ENCODE measurements around the gene ARID3A. TPM values are rescaled to one million over a fixed set of nuclear protein-coding genes. Genes with fewer than 3 reads are reported as not detected.

Gene ARID3A
- total RNA-seq, 1 donor from 2014 or later: 35.6 TPM

- DNase-seq: no peak
- H3K27me3 Mint-ChIP-seq: peaks cover 36% of the 10 kb centered on the region
- peaks cover 5% of the 10 kb centered on the region for H3K36me3 Mint-ChIP-seq (ENCODE audit: low read depth)
- peak overlapping the region; percentile 48 for H3K27ac Mint-ChIP-seq
- peak overlapping the region; percentile 44 for H3K4me3 Mint-ChIP-seq
- peaks cover 10% of the 10 kb centered on the region for H3K4me1 Mint-ChIP-seq
- H3K9me3 Mint-ChIP-seq: no peaks in the 10 kb centered on the region
- intact Hi-C loops (cut with micrococcal nuclease): loop anchor here (1.0 kb wide), 2 partner anchors 80 to 231 kb away; no protein-coding TSS in a partner anchor
Measured at GRCh38 chr19:1000591-1001537, 75.0 kb downstream of the ARID3A start.

GRCh38 chr19:1001538-1002166 lies 75.8 kb downstream of the ARID3A start:
- no peak overlapping the region for H3K27ac Mint-ChIP-seq
- H3K27me3 Mint-ChIP-seq: peaks cover 32% of the 10 kb centered on the region
- intact Hi-C loops (cut with micrococcal nuclease): loop anchor here (1.0 kb wide), 2 partner anchors 80 to 231 kb away; no protein-coding TSS in a partner anchor
- H3K9me3 Mint-ChIP-seq: no peaks in the 10 kb centered on the region
- peaks cover 6% of the 10 kb centered on the region for H3K4me1 Mint-ChIP-seq
- DNase-seq: peak; percentile 93
- peaks cover 2% of the 10 kb centered on the region for H3K36me3 Mint-ChIP-seq (ENCODE audit: low read depth)
- H3K4me3 Mint-ChIP-seq: peak overlapping the region; percentile 44

GRCh38 chr19:1002600-1002999 lies 76.8 kb downstream of the ARID3A start:
- no peak for DNase-seq
- H3K27me3 Mint-ChIP-seq: peaks cover 27% of the 10 kb centered on the region
- peaks cover 5% of the 10 kb centered on the region for H3K4me1 Mint-ChIP-seq
- no peaks in the 10 kb centered on the region for H3K9me3 Mint-ChIP-seq
- intact Hi-C loops (cut with micrococcal nuclease): no loop called here
- peaks cover 8% of the 10 kb centered on the region for H3K36me3 Mint-ChIP-seq (ENCODE audit: low read depth)
- no peak overlapping the region for H3K4me3 Mint-ChIP-seq
- H3K27ac Mint-ChIP-seq: no peak overlapping the region

- no peak overlapping the region for H3K4me3 Mint-ChIP-seq
- peaks cover 8% of the 10 kb centered on the region for H3K36me3 Mint-ChIP-seq (ENCODE audit: low read depth)
- H3K9me3 Mint-ChIP-seq: no peaks in the 10 kb centered on the region
- H3K4me1 Mint-ChIP-seq: peaks cover 5% of the 10 kb centered on the region
- no peak for DNase-seq
- peaks cover 20% of the 10 kb centered on the region for H3K27me3 Mint-ChIP-seq
- H3K27ac Mint-ChIP-seq: no peak overlapping the region
- intact Hi-C loops (cut with micrococcal nuclease): no loop called here
Measured at GRCh38 chr19:1003283-1003682, 77.4 kb downstream of the ARID3A start.

GRCh38 chr19:1004204-1004802 lies 78.5 kb downstream of the ARID3A start:
- H3K9me3 Mint-ChIP-seq: no peaks in the 10 kb centered on the region

GRCh38 chr19:1004803-1005664 lies 79.2 kb downstream of the ARID3A start:
- Mint-ChIP-seq H3K27me3 (peaks cover 8% of the 10 kb centered on the region), H3K9me3 (no peaks in the 10 kb centered on the region), H3K4me3 (no peak overlapping the region), H3K36me3 (ENCODE audit: low read depth) (peaks cover 15% of the 10 kb centered on the region), H3K27ac (no peak overlapping the region), H3K4me1 (peaks cover 3% of the 10 kb centered on the region)
- no peak for DNase-seq
- intact Hi-C loops (cut with micrococcal nuclease): no loop called here

More at GRCh38 chr19:1004204-1004802, 78.5 kb downstream of the ARID3A start:
- intact Hi-C loops (cut with micrococcal nuclease): no loop called here
- peaks cover 13% of the 10 kb centered on the region for H3K27me3 Mint-ChIP-seq
- peaks cover 10% of the 10 kb centered on the region for H3K36me3 Mint-ChIP-seq (ENCODE audit: low read depth)
- DNase-seq: no peak
- H3K4me3 Mint-ChIP-seq: no peak overlapping the region
- H3K27ac Mint-ChIP-seq: no peak overlapping the region
- H3K4me1 Mint-ChIP-seq: peaks cover 3% of the 10 kb centered on the region

GRCh38 chr19:1006711-1007398 lies 81.0 kb downstream of the ARID3A start:
- no peaks in the 10 kb centered on the region for H3K9me3 Mint-ChIP-seq
- no peak for DNase-seq
- H3K36me3 Mint-ChIP-seq (ENCODE audit: low read depth): peaks cover 19% of the 10 kb centered on the region
- H3K4me3 Mint-ChIP-seq: no peak overlapping the region
- intact Hi-C loops (cut with micrococcal nuclease): no loop called here
- no peak overlapping the region for H3K27ac Mint-ChIP-seq
- H3K4me1 Mint-ChIP-seq: peaks cover 2% of the 10 kb centered on the region
- H3K27me3 Mint-ChIP-seq: peaks cover 3% of the 10 kb centered on the region

- no peaks in the 10 kb centered on the region for H3K9me3 Mint-ChIP-seq
Measured at GRCh38 chr19:1007399-1008251, 81.8 kb downstream of the ARID3A start.

GRCh38 chr19:1008268-1009040 lies 82.6 kb downstream of the ARID3A start:
- Mint-ChIP-seq H3K36me3 (ENCODE audit: low read depth) (peaks cover 19% of the 10 kb centered on the region), H3K9me3 (no peaks in the 10 kb centered on the region), H3K4me3 (no peak overlapping the region), H3K27me3 (no peaks in the 10 kb centered on the region), H3K27ac (no peak overlapping the region), H3K4me1 (peaks cover 2% of the 10 kb centered on the region)
- intact Hi-C loops (cut with micrococcal nuclease): no loop called here
- no peak for DNase-seq

More at GRCh38 chr19:1007399-1008251, 81.8 kb downstream of the ARID3A start:
- Mint-ChIP-seq H3K4me1 (peaks cover 2% of the 10 kb centered on the region), H3K4me3 (no peak overlapping the region), H3K27ac (no peak overlapping the region), H3K36me3 (ENCODE audit: low read depth) (peaks cover 19% of the 10 kb centered on the region), H3K27me3 (peaks cover 2% of the 10 kb centered on the region)
- no peak for DNase-seq
- intact Hi-C loops (cut with micrococcal nuclease): no loop called here

GRCh38 chr19:1009041-1009980 lies 83.5 kb downstream of the ARID3A start:
- peaks cover 3% of the 10 kb centered on the region for H3K4me1 Mint-ChIP-seq
- H3K27ac Mint-ChIP-seq: no peak overlapping the region
- intact Hi-C loops (cut with micrococcal nuclease): no loop called here
- H3K27me3 Mint-ChIP-seq: no peaks in the 10 kb centered on the region
- DNase-seq: no peak
- no peaks in the 10 kb centered on the region for H3K9me3 Mint-ChIP-seq
- H3K36me3 Mint-ChIP-seq (ENCODE audit: low read depth): peaks cover 21% of the 10 kb centered on the region
- H3K4me3 Mint-ChIP-seq: no peak overlapping the region
